GM12873 (cell line): ENCODE measurements around the gene MLLT10.

Source experiments
- CTCF ChIP-seq: IDR thresholded peaks from 2 replicates; pipeline ENCODE4 v1.5.1; 2012; ENCODE audit warnings: low read depth, mild to moderate bottlenecking, moderate library complexity, low read length, control low read depth; ENCODE audit not compliant: insufficient read depth; ENCODE audit errors: missing control alignments

Gene MLLT10

DNA sequence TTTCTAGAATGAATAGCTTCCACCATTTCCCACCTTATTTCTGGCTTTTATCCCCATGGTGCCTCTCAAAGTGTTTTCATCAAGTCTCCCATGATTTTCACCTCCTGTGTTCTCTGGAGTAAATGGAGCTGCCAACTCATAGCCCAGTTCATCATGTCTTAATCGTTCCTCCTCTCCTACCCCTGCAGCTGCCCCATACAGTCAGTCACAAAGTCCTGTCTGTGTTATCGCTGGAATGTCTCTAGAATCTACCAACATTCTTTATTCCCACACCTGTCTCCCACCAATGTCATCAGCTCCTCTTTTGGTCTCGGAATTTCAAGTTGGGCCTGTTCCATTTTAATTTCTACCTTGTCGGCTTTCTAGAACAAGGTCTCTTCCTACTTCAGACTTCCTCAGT, 178.9 kb downstream of the MLLT10 start:
- TF ChIP-seq CTCF, result no peak

GRCh38 chr10:21715531-21716195, 181.6 kb downstream of the MLLT10 start:
- no peak for TF ChIP-seq CTCF

DNA sequence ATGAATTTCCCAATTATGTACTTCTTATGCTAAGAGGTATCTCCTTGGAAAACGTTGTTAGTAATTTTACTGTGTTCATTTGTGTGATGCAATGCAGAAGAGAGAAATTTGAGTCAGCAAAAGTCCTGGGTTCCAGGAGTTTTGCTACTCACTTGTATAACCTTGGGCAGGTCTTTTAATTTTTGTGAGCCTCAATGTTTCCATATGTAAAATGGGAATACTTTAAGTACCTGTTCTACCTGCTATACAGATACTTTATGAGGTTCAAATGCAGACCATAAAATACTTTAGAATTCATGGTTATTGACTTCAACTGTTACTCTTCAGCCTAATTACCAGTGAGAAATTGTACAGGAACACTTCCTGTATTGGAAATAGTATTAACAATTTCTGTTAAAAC, 185.5 kb downstream of the MLLT10 start:
- TF ChIP-seq CTCF, result no peak

- TF ChIP-seq CTCF, result no peak
These were observed 186.1 kb downstream of the MLLT10 start for GRCh38 chr10:21720090-21720489.

- TF ChIP-seq CTCF, result no peak
These were observed 187.1 kb downstream of the MLLT10 start for GRCh38 chr10:21721000-21721665.

DNA sequence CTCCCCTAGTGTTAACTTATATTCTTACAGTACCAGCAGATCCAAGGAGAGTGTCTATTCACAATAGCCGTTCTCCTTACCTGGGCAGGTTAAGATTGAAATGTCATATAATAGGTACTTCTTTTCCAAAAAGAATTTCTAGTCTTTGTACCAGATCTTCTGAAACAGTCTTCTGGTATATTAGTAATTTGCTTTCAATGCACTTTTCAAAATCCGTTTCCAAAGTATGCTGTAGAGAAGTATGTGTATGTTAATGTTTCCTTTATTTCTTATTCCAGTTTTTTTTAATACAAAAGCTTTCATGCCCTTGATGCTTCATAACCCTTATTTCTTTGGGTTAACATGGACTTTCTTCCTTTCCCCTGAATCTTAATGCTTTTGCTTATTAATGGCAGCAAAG, 188.2 kb downstream of the MLLT10 start:
- no peak for TF ChIP-seq CTCF

- TF ChIP-seq CTCF, result no peak
These were observed 190.1 kb downstream of the MLLT10 start for GRCh38 chr10:21724020-21724589.
